ENCODE measurements around the gene HEG1.

DNA sequence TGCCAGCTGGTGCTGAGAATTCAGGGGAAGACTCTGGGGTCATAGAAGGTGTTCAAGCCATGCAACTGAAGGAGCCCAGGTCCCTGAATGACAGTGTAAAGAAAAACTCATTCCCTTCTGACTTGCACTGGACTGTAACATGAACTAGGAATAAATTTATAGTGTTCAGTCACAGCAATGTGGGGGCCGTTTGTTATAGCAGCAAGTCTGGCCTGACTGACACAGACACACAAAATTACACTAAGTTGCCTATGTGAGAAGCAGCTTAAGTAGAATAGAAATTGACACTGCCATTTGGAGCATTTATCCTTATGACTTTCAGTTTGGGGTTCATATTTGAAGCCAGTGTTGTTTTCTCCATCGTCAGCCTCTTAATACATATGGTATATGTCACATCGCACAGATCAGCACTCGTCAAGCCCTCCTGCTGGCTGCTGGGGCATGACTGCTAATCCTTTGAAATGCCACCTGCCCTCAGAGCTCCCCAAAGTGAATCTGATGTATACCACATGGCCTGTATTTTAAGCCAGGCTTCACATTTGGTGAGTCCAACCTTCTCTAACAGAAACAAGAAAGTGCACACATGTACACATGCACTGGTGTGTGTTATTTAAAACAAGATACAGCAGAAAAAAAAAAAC is 17.1 kb upstream of the HEG1 start:
- TF ChIP-seq CTCF (IDR thresholded peaks at IDR 0.05; ENCODE audit: insufficient read depth, low read length, poor library complexity, severe bottlenecking): no peak
- no peak for TF ChIP-seq EZH2phosphoT487 (conservative IDR thresholded peaks at IDR 0.05; ENCODE audit: low read length)

Data from SU-DHL-6 (cell line).